Heart left ventricle (tissue), 16 donors: Measurements from ENCODE around the gene SMPD2. TPM values are rescaled to one million over a fixed set of nuclear protein-coding genes. Genes with fewer than 3 reads are reported as not detected.
"Not testable (repeated sequence)": the region's sequence is repeated elsewhere in the genome, so short reads cannot be mapped to it uniquely, and the experiment has no call there.

Experiments
- ATAC-seq, 4 donors: fragments of 200-7000 bp; cut with Tn5 transposase; one replicate each; pipeline ENCODE4 v1.9.1; 2020 to 2022; ENCODE audit warnings: moderate library complexity in 4 of 4, mild to moderate bottlenecking in 3 of 4, moderate number of reproducible peaks in 1 of 4
- DNase-seq, 5 donors: peaks; one replicate each; pipeline ENCODE4 v3.0.0-alpha.2; 2020
- H3K27ac ChIP-seq, 12 donors: fragments of 200-600 bp; sonication (generic) in 4 of 12; one replicate each; pipeline versions ENCODE4 v1.5.0 to v1.8.0; 2016 to 2022; ENCODE audit warnings: mild to moderate bottlenecking in 2 of 12
- H3K27me3 ChIP-seq, 9 donors: fragments of 200-600 bp; sonication (generic) in 2 of 9; one replicate each; pipeline versions ENCODE4 v1.5.1 to v1.8.0; 2016 to 2022; ENCODE audit warnings: mild to moderate bottlenecking in 3 of 9
- H3K36me3 ChIP-seq, 9 donors: fragments of 200-600 bp; sonication (generic) in 2 of 9; one replicate each; pipeline versions ENCODE4 v1.5.0 to v1.8.0; 2018 to 2022; ENCODE audit warnings: mild to moderate bottlenecking in 2 of 9
- H3K4me1 ChIP-seq, 12 donors: fragments of 200-600 bp; sonication (generic) in 4 of 12; one replicate each; pipeline versions ENCODE4 v1.5.0 to v1.8.0; 2016 to 2022; ENCODE audit warnings: mild to moderate bottlenecking in 3 of 12
- H3K4me3 ChIP-seq, 12 donors: fragments of 200-600 bp; sonication (generic) in 4 of 12; one replicate each; pipeline versions ENCODE4 v1.5.0 to v1.8.0; 2017 to 2022; ENCODE audit warnings: mild to moderate bottlenecking in 9 of 12, moderate library complexity in 4 of 12
- H3K9me3 ChIP-seq, 12 donors: fragments of 200-600 bp; sonication (generic) in 4 of 12; one replicate each; pipeline versions ENCODE4 v1.5.0 to v1.8.0; 2016 to 2022; ENCODE audit warnings: mild to moderate bottlenecking in 1 of 12
- POLR2A ChIP-seq, 2 donors: fragments of 450-650 bp; IDR thresholded peaks; one replicate each; pipeline ENCODE4 v1.6.1; 2017; ENCODE audit warnings: antibody characterized with exemption in 2 of 2, mild to moderate bottlenecking in 2 of 2, moderate library complexity in 2 of 2
- WGBS, 4 donors: extraction: QIAGEN DNeasy Blood & Tissue Kit in 2 of 4; methylation state at CpG; one replicate each; pipeline versions ENCODE4 v1.1.5 to v1.1.7; 2013 to 2018; 5-methylcytosine and 5-hydroxymethylcytosine counted together
- intact Hi-C, 10 donors: fragments of 100-400 bp; cut with DNase I; formaldehyde crosslinking; loops; one replicate each; pipeline versions ENCODE4 v1.11.1 to v1.14.2; 2022
- polyA plus RNA-seq, 2 donors: library from polyadenylated mRNA; stranded (reverse); fragments of 200-250 nt; gene quantifications; one replicate each; pipeline ENCODE4 v1.2.3, GENCODE V29; 2013
- total RNA-seq, 9 donors: library from RNA; depleted of rRNA in 2 of 9; stranded (reverse); fragments of >200 nt in 2 of 9; fragmentation: NEBNext Ultra II Directional in 3 of 9; extraction: Animal tissue kit (Norgen Biotek cat#: 25700) in 3 of 9; gene quantifications; one replicate each; pipeline versions ENCODE4 v1.1.0 to v1.2.4, GENCODE V29; 2016 to 2023
- TF ChIP-seq, protein P1 (sequence below), 12 donors: fragments of 200-600 bp; sonication (generic) in 4 of 12; IDR thresholded peaks; one replicate each; pipeline versions ENCODE4 v1.5.0 to v1.8.0; 2018 to 2022; ENCODE audit warnings: antibody characterized with exemption in 12 of 12, mild to moderate bottlenecking in 5 of 12
- donor health status: ischemic (EF 13 %, LVEDD 7.1; RV severe dilation, severe dysfunction).
- donor health status: healthy with polysubstance abuse.
- donor health status: DM: no; HTN: yes; CAD: no.
- donor health status: DM: no; HTN: no; CAD: no.
- donor health status: ischemic (EF 25% LVEDD 6.9; RV normal size, moderate dysfunction).
- donor health status: ischemic (EF 25% LVEDD 5.7; RV mildly dilated, moderate dysfunction).
- donor health status: healthy.
- donor health status: DM: yes; HTN: yes; CAD: no.
- donor health status: ischemic (EF 35%, LVEDD 5.7; RV mildly dilated, moderate dysfunction).
- donor health status: nonischemic (EF 11% LVEDD 7.7; RV severe dilation, severe dysfunction).
- donor health status: DM: yes; HTN: yes; CAD: no.
- donor health status: PGD.
- donor health status: ischemic (EF 29% LVEDD 5.4; RV normal size, mild dysfunction).
- donor health status: nonischemic (EF 23%, LVEDD 6.1; RV moderate dilation, normal function).

The SMPD2 gene
- total and polyA plus RNA-seq, 11 donors = 2.0 to 9.6 (median 4.2) TPM

DNA sequence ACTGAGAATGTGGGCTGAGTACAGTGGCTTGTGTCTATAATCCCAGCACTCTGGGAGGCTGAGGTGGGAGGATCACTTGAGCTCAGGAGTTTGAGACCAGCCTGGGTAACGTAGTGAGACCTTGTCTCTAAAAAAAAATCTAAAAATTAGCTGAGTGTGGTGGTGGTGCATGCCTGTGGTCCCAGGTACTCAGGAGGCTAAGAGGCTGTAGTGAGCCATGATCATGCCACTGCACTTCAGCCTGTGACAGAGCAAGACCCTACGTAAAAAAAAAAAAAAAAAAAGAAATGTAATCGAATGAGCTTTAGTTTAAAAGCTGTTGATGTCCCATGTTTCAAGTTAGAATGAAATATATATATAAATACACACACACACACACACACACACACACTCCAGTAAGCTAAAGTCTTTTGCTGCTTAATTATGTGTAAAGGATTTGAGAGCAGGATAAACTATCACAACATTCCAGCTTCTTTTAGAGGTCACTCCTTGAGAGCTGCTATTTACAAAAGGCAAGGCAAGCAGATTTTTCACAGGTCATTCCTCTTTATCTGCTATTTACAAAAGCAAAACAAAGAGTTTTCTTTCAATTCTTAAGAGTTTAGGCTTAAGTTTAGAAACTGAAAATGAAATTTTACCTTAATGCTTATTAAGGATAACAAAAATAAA lies 19.8 kb downstream of the SMPD2 start:
- intact Hi-C loops = no loop called here
- no peak overlapping the region for H3K27ac ChIP-seq
- TF ChIP-seq, protein P1, sequence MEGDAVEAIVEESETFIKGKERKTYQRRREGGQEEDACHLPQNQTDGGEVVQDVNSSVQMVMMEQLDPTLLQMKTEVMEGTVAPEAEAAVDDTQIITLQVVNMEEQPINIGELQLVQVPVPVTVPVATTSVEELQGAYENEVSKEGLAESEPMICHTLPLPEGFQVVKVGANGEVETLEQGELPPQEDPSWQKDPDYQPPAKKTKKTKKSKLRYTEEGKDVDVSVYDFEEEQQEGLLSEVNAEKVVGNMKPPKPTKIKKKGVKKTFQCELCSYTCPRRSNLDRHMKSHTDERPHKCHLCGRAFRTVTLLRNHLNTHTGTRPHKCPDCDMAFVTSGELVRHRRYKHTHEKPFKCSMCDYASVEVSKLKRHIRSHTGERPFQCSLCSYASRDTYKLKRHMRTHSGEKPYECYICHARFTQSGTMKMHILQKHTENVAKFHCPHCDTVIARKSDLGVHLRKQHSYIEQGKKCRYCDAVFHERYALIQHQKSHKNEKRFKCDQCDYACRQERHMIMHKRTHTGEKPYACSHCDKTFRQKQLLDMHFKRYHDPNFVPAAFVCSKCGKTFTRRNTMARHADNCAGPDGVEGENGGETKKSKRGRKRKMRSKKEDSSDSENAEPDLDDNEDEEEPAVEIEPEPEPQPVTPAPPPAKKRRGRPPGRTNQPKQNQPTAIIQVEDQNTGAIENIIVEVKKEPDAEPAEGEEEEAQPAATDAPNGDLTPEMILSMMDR (IDR thresholded peaks at IDR 0.05) = no peak
- no peak for TF ChIP-seq POLR2A (IDR thresholded peaks at IDR 0.05)
- peaks cover 0 to 42% (median 41%) of the 10 kb centered on the region in 9 donors for H3K36me3 ChIP-seq
- H3K4me3 ChIP-seq = no peak overlapping the region
- no peak for ATAC-seq
- H3K9me3 ChIP-seq = peaks cover 0 to 4% (median 0%) of the 10 kb centered on the region in 12 donors
- 91 to 95% (median 93%) methylated on average over 3 of the region's 3 CpGs for WGBS, 4 donors
- DNase-seq = no peak
- H3K4me1 ChIP-seq = peaks cover 0 to 38% (median 17%) of the 10 kb centered on the region in 12 donors
- H3K27me3 ChIP-seq = no peaks in the 10 kb centered on the region

DNA sequence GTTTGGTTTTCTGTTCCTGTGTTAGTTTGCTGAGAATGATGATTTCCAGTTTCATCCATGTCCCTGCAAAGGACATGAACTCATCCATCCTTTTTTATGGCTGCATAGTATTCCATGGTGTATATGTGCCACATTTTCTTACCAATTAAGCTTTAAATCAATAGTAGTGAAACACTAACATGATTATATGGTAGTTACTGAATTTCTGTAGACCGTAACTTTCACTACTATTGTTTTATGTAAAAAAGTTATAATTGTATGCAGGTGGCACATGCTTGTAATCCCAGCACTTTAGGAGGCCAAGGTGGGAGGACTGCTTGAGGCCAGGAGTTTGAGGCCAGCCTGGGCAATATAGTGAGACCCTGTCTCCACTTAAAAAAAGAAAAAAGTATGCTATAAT lies 20.7 kb downstream of the SMPD2 start:
- intact Hi-C loops, H3K9me3 ChIP-seq, H3K4me3 ChIP-seq, H3K27me3 ChIP-seq, H3K27ac ChIP-seq, DNase-seq, ATAC-seq: not testable (repeated sequence)
- peaks cover 0 to 52% (median 50%) of the 10 kb centered on the region in 9 donors for H3K36me3 ChIP-seq
- 96 to 100% (median 99%) methylated on average over 1 of the region's 1 CpG for WGBS, 4 donors
- peaks cover 0 to 34% (median 14%) of the 10 kb centered on the region in 12 donors for H3K4me1 ChIP-seq

DNA sequence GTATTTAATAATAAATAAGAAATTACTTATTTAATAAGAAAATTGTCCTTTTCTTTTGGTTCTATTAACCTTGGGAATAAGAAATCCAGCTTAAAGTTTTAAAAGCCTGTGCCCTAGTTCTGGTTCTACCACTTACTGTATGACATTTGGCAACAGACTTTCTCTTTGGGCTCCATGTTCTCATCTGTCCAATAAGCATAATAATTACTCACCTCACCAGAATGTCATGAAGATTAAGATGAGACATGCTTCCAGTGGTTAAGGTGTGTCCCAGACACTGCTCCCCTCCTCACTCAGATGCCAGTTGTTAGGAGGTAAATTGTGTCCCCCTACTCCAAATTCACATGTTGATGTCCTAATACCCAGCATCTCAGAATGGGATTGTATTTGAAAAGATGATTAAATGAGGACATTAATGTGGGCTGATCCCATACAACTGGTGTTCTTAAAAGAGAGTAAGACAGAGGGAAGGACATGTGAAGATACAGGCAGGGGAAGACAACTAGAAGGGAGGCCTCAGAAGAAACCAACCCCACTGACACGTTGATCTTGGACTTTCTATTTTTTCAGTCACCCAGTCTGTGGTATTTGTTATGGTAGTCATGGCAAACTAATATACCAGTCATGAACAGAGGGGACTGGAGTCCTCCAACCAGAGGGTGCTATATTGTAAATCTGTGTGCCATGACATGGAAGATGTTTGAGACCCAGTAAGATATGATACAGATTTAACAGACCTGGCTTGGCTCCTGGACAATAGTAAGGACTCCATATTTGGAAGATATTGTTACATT lies 21.4 kb downstream of the SMPD2 start:
- no peak overlapping the region for H3K4me3 ChIP-seq
- no peak for TF ChIP-seq POLR2A (IDR thresholded peaks at IDR 0.05)
- TF ChIP-seq, protein P1 (IDR thresholded peaks at IDR 0.05) = no peak
- ATAC-seq = no peak
- no peak overlapping the region for H3K27ac ChIP-seq
- peaks cover 0 to 59% (median 58%) of the 10 kb centered on the region in 9 donors for H3K36me3 ChIP-seq
- DNase-seq = no peak
- peaks cover 0 to 4% (median 0%) of the 10 kb centered on the region in 12 donors for H3K9me3 ChIP-seq
- WGBS, 4 donors = 83 to 100% (median 88%) methylated on average over 1 of the region's 1 CpG
- H3K4me1 ChIP-seq = peaks cover 0 to 26% (median 6%) of the 10 kb centered on the region in 12 donors
- intact Hi-C loops = no loop called here
- H3K27me3 ChIP-seq = no peaks in the 10 kb centered on the region

GRCh38 chr6:109465772-109466171 lies 25.2 kb downstream of the SMPD2 start:
- H3K4me3 ChIP-seq = no peak overlapping the region
- TF ChIP-seq, protein P1 (IDR thresholded peaks at IDR 0.05) = no peak
- no peak for TF ChIP-seq POLR2A (IDR thresholded peaks at IDR 0.05)
- peak; percentile 32 to 78 (median 62) for ATAC-seq
- 50 to 70% (median 64%) methylated on average over 7 of the region's 7 CpGs for WGBS, 4 donors
- no peak for DNase-seq
- peaks cover 0 to 4% (median 0%) of the 10 kb centered on the region in 12 donors for H3K9me3 ChIP-seq
- peaks cover 0 to 9% (median 0%) of the 10 kb centered on the region in 12 donors for H3K4me1 ChIP-seq
- peaks cover 0 to 96% (median 92%) of the 10 kb centered on the region in 9 donors for H3K36me3 ChIP-seq
- no peaks in the 10 kb centered on the region for H3K27me3 ChIP-seq
- peak overlapping the region in 1 of 12 donors; percentile 2 for H3K27ac ChIP-seq
- intact Hi-C loops = no loop called here
